Osteoblast (primary cell): ENCODE data around the gene TBCD. TPM values are rescaled to one million over a fixed set of nuclear protein-coding genes. Genes with fewer than 3 reads are reported as not detected.
"Not testable (repeated sequence)": the region's sequence is repeated elsewhere in the genome, so short reads cannot be mapped to it uniquely, and the experiment has no call there.

Source experiments
- DNase-seq: peaks from one replicate; pipeline ENCODE4 v3.0.0; 2011; ENCODE audit warnings: low spot score, mixed read lengths; ENCODE audit not compliant: insufficient read length; ENCODE audit errors: missing footprints
- H2AFZ ChIP-seq: 2 replicates; pipeline ENCODE4 v1.6.0; 2011; ENCODE audit warnings: mild to moderate bottlenecking, low read length
- H3K27ac ChIP-seq: 2 replicates; pipeline ENCODE4 v1.5.1; 2011; ENCODE audit warnings: mild to moderate bottlenecking, low read depth, low read length, moderate library complexity
- H3K27me3 ChIP-seq: 2 replicates; pipeline ENCODE4 v1.6.0; 2012; ENCODE audit warnings: mild to moderate bottlenecking, control low read depth, inconsistent platforms, low read length, moderate library complexity; ENCODE audit not compliant: insufficient read depth
- H3K36me3 ChIP-seq: 2 replicates; pipeline ENCODE4 v1.5.1; 2011; ENCODE audit warnings: mild to moderate bottlenecking, low read length, control low read depth, moderate library complexity; ENCODE audit not compliant: insufficient read depth
- H3K4me1 ChIP-seq: 2 replicates; pipeline ENCODE4 v1.5.1; 2011; ENCODE audit warnings: mild to moderate bottlenecking, low read length, control low read depth, moderate library complexity; ENCODE audit not compliant: insufficient read depth
- H3K4me2 ChIP-seq: 2 replicates; pipeline ENCODE4 v1.6.0; 2011; ENCODE audit warnings: mild to moderate bottlenecking, low read length; ENCODE audit not compliant: insufficient read depth
- H3K4me3 ChIP-seq: fragments of 200-600 bp; sonication (generic); 3 replicates; pipeline ENCODE4 v1.5.1; 2012; ENCODE audit warnings: mild to moderate bottlenecking, low read length, inconsistent platforms; ENCODE audit not compliant: insufficient read depth
- H3K79me2 ChIP-seq: 2 replicates; pipeline ENCODE4 v1.6.0; 2012; ENCODE audit warnings: mild to moderate bottlenecking, low read length, control low read depth, inconsistent platforms; ENCODE audit not compliant: insufficient read depth
- H3K9me3 ChIP-seq: 2 replicates; pipeline ENCODE4 v1.5.1; 2011; ENCODE audit warnings: low read depth, low read length, control low read depth
- H4K20me1 ChIP-seq: 2 replicates; pipeline ENCODE4 v1.6.0; 2012; ENCODE audit warnings: mild to moderate bottlenecking, low read length, control low read depth; ENCODE audit not compliant: insufficient read depth
- CTCF ChIP-seq: IDR thresholded peaks from 2 replicates; pipeline ENCODE4 v1.5.1; 2011; ENCODE audit warnings: mild to moderate bottlenecking, low read depth, low read length, moderate library complexity; ENCODE audit errors: extremely low read depth
- total RNA-seq: library from RNA; depleted of rRNA; stranded (reverse); fragments of >200 nt; gene quantifications from 2 replicates; pipeline ENCODE4 v1.2.3, GENCODE V29; 2012

The TBCD gene
- total RNA-seq, 1 donor, result 29.0 TPM

- H3K4me2 ChIP-seq, result no peak overlapping the region
- no peak overlapping the region for H2AFZ ChIP-seq
- H3K79me2 ChIP-seq, result no peaks in the 10 kb centered on the region
- peaks cover 3% of the 10 kb centered on the region for H4K20me1 ChIP-seq
- peaks cover under 1% of the 10 kb centered on the region for H3K4me1 ChIP-seq
- no peak for TF ChIP-seq CTCF
- H3K4me3 ChIP-seq, result no peak overlapping the region
- no peak overlapping the region for H3K27ac ChIP-seq
- no peaks in the 10 kb centered on the region for H3K9me3 ChIP-seq
- DNase-seq, result no peak
- H3K36me3 ChIP-seq, result no peaks in the 10 kb centered on the region
- no peaks in the 10 kb centered on the region for H3K27me3 ChIP-seq
These were observed 227.9 kb downstream of the TBCD start for GRCh38 chr17:82979718-82980117.

GRCh38 chr17:82980632-82981031 lies 228.8 kb downstream of the TBCD start:
- peaks cover 10% of the 10 kb centered on the region for H3K4me1 ChIP-seq
- H3K9me3 ChIP-seq, result no peaks in the 10 kb centered on the region
- H3K4me2 ChIP-seq, result no peak overlapping the region
- no peaks in the 10 kb centered on the region for H3K79me2 ChIP-seq
- H3K36me3 ChIP-seq, result no peaks in the 10 kb centered on the region
- no peak for DNase-seq
- H3K27ac ChIP-seq, result no peak overlapping the region
- H2AFZ ChIP-seq, result no peak overlapping the region
- H3K4me3 ChIP-seq, result no peak overlapping the region
- no peak for TF ChIP-seq CTCF
- H3K27me3 ChIP-seq, result no peaks in the 10 kb centered on the region
- H4K20me1 ChIP-seq, result peaks cover 3% of the 10 kb centered on the region

- Histone ChIP-seq H2AFZ (no peak overlapping the region), H3K27me3 (no peaks in the 10 kb centered on the region), H3K4me2 (no peak overlapping the region), H3K4me3 (no peak overlapping the region), H4K20me1 (peaks cover 3% of the 10 kb centered on the region), H3K9me3 (no peaks in the 10 kb centered on the region), H3K36me3 (no peaks in the 10 kb centered on the region), H3K27ac (no peak overlapping the region), H3K79me2 (no peaks in the 10 kb centered on the region), H3K4me1 (peaks cover 14% of the 10 kb centered on the region)
- no peak for DNase-seq
- no peak for TF ChIP-seq CTCF
These were observed 229.4 kb downstream of the TBCD start for GRCh38 chr17:82981141-82981730.

GRCh38 chr17:82983510-82984248 lies 231.8 kb downstream of the TBCD start:
- DNase-seq, result peak; percentile 80
- no peaks in the 10 kb centered on the region for H3K36me3 ChIP-seq
- H3K27me3 ChIP-seq, result no peaks in the 10 kb centered on the region
- no peak overlapping the region for H3K4me2 ChIP-seq
- H3K4me3 ChIP-seq, result no peak overlapping the region
- no peak overlapping the region for H2AFZ ChIP-seq
- no peaks in the 10 kb centered on the region for H3K9me3 ChIP-seq
- peaks cover 3% of the 10 kb centered on the region for H4K20me1 ChIP-seq
- H3K79me2 ChIP-seq, result no peaks in the 10 kb centered on the region
- H3K4me1 ChIP-seq, result peaks cover 17% of the 10 kb centered on the region
- no peak overlapping the region for H3K27ac ChIP-seq
- no peak for TF ChIP-seq CTCF

- not testable (repeated sequence) for H3K27ac ChIP-seq, H3K79me2 ChIP-seq, H2AFZ ChIP-seq, H3K9me3 ChIP-seq, H4K20me1 ChIP-seq, H3K27me3 ChIP-seq, H3K4me3 ChIP-seq, DNase-seq, H3K4me2 ChIP-seq, H3K36me3 ChIP-seq
- peaks cover 17% of the 10 kb centered on the region for H3K4me1 ChIP-seq
These were observed 232.4 kb downstream of the TBCD start for GRCh38 chr17:82984249-82984617.
